ENCODE data around the gene DHX34.

GRCh38 chr19:47319923-47320871 is 28.9 kb upstream of the DHX34 start:
- TF ChIP-seq CTCF (IDR thresholded peaks at IDR 0.05) (no peak), POLR2A (IDR thresholded peaks at IDR 0.05) (no peak)

Data from heart left ventricle (tissue), 13 donors.